ENCODE data around the gene GALNS.

Gene GALNS

GRCh38 chr16:88874938-88875599 is 18.3 kb upstream of the GALNS start:
- DNase-seq: peak; percentile 13

DNA sequence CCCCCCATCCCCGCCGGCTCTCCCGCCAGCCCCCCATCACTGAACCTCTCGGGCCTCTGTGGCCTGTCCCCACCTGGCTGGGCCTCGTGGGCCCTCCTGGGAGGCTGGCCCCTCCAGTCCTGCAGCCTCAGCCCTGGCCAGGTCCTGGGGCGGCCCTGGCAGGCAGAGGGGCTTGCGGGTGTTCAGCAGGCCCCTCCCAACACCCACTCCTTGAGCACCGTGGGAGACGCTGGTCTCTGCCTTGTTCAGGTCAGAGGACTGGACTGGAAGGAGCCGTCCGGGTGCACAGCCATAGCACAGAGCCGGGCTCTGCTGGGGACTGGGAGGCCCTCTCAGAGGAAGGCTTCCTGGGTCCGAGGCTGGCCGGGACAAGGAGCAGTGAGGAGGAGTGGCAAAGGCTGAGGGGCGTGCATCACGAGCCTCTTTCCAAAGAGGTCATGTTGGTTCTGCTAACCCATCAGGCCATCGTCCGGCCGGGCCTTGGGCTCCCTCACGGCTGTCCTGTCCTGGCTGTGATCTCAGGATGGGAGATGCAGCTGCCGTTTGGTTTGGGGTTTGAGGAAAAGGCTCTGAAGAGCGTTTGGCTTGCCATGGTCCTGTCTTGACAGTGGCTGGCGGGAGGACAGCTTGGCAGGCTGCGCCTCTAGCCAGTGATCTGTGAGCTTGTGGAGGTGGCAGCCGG is 16.0 kb upstream of the GALNS start:
- no peak for DNase-seq

- DNase-seq: peak; percentile 30
These were observed 15.1 kb upstream of the GALNS start for GRCh38 chr16:88871730-88872416.

DNA sequence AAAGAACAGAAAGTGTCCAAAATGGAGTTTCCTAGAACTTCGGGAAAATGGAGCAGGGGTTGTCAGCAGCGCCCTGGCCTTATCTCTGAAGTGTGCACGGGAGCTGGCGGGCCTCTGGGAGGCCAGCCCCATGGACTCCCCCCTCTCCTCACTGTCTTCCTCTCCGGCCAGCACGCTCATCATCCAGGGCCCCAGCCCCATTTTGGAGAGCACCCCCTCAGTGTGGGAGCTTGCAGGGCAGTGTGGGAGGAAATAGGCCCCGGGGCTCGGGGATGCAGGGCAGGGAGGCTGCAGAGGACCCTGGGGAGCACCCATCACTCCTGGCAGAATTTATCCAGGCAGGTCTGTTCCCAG is 14.6 kb upstream of the GALNS start:
- no peak for DNase-seq

- DNase-seq: peak; percentile 72
These were observed 14.0 kb upstream of the GALNS start for GRCh38 chr16:88870608-88871348.

DNA sequence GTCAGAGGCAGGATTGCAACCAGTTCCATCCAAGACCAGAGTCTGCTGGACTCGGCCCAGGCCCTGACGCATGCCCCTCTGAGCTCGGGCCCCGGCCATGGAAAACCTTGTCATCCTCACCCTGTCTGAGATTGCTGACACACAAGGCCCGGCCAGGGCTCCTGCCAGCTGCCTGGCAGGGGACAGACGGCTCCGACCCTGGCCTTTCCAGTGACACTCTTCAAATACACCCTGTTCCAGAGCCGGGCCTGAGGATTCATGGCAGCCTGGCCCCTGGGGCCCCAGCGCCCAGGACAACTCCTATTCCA is 12.9 kb upstream of the GALNS start:
- DNase-seq: no peak

DNA sequence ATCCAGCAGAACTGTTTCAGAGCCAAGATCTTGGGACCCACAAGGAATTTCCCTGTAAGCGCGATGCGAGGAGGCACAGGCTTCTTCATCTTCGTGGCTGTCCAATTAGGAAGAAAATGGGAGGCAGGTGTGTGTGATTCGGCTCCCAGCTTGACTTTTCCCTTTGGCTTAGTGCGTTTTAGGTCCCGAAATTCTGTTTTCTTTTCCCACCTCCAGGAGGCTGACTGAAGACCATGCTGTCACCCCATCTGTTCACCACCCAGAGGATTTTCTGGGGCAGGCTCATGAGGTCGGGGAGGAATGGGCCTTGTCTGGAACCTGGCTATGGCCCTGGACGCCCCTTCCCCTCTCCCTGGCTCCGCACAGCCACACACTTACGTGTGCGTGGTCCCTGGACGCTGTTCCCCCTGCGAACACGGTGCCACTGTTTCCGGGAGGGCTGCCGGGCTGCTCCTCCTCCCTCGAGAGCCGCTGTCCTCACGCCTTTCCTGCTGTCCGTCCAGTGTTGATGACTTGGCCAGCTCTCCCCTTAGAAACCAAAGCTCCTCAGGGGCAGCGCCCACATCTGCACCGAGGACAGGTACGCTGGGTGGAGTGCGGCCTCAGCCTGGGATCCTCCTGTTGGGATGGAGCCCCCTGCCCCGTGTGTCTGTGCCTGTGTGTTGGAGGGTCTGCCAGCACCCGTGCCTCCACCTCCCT is 12.4 kb upstream of the GALNS start:
- DNase-seq: no peak

DNA sequence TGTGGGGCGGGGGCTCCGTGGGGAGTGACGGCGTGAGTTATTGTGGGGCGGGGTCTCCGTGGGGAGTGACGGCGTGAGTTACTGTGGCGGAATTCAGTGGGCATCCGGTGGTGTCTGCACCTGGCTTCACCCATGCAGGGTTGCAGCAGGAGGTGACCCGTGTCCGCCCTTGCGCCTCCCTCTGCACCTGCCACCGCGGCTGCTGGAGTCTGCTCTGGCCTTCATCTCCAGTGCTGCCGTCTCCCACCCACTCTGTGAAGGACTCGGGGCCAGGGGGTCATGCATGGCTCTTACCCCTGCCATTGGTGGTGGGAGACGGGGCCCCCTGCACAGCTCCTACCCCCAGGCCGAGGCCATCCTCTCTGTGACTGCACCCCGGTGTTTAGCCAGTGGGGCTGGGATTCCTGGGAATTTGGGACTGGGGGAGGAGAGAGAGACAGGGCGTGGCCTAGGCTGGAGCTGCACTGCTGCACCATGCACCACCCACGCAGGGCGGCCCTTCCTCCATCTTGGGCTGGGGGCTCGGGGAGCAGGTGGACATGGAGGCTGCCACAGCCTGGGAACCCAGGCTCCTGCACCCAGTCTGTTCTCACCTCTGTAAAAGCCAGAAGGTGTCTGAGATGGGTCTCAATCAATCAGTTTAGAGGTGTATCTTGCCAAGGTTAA is 11.0 kb upstream of the GALNS start:
- DNase-seq: peak; percentile 46

DNA sequence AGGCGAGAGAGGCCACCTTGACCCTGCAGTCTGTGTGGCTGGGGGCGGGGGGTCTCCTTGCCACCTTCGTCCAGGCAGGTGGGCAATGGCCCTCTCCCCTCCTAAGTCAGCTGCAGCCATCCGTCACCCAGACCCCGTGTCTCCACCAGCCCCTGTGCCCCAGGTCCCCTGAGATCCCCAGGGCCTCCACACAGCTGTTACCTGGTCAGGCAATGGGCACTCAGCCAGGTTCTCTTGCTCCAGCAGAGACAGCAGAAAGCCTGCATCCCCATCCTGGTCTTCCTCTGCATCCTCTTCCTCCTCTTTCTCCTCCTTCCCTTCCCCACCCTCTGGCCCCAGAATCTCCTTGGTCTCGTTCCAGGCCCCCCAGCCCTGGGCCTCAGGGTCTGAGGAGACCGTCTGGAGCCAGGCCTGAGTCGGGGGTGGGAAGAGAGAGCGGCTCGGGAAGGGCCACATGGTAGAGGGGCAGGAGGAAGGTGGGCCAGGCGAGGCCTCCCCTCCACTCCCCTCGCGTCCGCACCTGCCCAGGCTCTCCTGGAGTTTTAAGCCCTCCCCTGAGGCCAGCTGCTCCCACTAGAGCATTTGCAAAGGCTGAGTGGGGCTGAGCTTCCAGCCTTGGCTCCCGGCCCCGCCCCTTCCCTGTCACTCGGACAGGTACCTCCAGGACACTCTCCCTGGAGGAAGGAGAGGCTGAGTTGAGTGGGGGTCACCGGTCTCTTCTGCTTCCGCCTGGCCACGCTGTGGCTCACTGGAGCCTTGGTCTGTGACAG is 9.6 kb upstream of the GALNS start, which contains the start of gene PABPN1L:
Gene PABPN1L, minus strand, starts transcription at position 510 of the 770 bp plus-strand sequence. Its CDS starts 54 bp downstream, at position 456.
- DNase-seq: peak; percentile 72

GRCh38 chr16:88865742-88866141 is 9.0 kb upstream of the GALNS start:
- peak; percentile 16 for DNase-seq

DNA sequence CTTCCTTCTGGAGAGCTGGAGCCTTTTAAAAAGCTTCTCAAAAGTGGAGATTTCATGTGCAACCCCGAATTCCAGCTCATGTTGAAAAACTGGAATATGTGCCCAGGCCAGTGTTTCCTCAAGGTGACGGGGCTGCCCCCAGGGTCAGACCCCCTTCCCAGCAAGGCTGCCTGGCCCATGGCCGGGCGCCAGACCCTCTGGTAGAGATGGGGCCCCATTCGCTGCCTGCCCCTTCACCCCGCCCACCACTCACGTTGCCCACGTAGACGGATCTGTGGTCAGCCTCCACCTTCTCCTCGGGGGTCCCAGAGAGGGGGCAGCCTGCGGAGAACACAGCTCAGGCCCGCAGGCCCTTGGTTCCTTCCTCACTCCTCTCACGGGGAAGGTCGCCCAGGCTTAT is 8.6 kb upstream of the GALNS start:
- DNase-seq: no peak

- DNase-seq: no peak
These were observed 7.8 kb upstream of the GALNS start for GRCh38 chr16:88864521-88864920.

- no peak for DNase-seq
These were observed 7.4 kb upstream of the GALNS start for GRCh38 chr16:88864099-88864498.

DNA sequence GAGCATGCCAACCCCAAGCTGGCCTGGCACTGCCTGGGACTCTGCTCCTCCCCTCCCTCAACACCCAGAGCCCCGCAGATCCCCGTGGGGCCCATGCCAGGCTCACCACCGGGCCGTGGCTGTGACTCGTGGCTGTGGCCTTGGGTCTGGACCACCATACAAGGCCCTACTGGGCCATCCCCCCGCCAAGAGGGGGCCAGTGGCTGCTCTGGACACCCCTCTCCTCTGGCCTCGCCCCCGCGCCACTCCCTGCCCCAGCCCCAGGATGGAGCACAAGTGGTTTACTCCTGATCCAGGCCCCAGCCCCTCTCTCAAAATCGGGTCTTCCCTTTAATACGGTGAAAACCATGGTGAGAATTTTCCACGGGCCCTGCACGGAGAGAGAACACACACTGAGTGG is 6.7 kb upstream of the GALNS start:
- DNase-seq: no peak

GRCh38 chr16:88862968-88863367 is 6.2 kb upstream of the GALNS start:
- no peak for DNase-seq

- DNase-seq: no peak
These were observed 4.6 kb upstream of the GALNS start for GRCh38 chr16:88861359-88861758.

DNA sequence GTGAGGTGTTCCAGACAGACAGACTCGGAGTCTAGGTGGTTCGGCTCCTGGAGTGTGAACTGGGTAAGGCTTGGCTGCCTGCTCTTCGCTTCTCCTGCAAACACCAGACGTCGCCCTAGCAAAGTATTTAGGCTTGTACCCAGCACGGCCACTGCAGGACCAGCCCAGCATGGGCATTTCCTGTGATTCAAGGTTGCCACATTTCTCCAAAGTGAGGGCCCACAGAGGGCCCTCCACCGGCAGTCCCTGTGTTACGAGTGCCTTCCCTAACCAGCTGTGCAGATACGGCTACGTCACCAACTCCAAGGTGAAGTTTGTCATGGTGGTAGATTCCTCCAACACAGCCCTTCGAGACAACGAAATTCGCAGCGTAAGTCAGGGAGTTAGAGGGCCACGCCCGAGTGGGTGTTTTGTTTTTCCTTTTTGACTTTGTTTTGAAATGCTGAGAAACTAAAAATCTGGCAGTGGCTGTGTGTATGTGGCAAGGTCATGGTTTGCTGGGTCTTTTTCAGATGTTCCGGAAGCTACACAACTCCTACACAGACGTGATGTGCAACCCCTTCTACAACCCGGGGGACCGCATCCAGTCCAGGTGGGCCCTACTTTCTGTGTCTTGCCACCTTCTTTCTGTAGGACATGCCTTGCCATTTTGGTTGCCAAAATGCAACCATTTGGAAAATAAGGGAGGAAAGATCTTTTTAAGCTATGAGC is 2.8 kb upstream of the GALNS start:
- no peak for DNase-seq

- DNase-seq: peak; percentile 76
These were observed 1.1 kb upstream of the GALNS start for GRCh38 chr16:88857728-88858339.

- peak; percentile 38 for DNase-seq
These were observed 472 bp downstream of the GALNS start for GRCh38 chr16:88856122-88856827.

GRCh38 chr16:88855736-88856121 is 1.0 kb downstream of the GALNS start:
- no peak for DNase-seq

All from DMS53 (cell line).